Astrocyte (in vitro differentiated cells and primary cell): ENCODE measurements around the gene TMED5.

Source experiments
- CTCF ChIP-seq: IDR thresholded peaks from 2 replicates; pipeline ENCODE4 v1.5.1; 2011; ENCODE audit warnings: low read depth, mild to moderate bottlenecking, inconsistent platforms, low read length, moderate library complexity; ENCODE audit not compliant: insufficient read depth
- EZH2 ChIP-seq: IDR thresholded peaks from 2 replicates; pipeline ENCODE4 v1.6.1; 2012; ENCODE audit warnings: mild to moderate bottlenecking, low read length, inconsistent platforms; ENCODE audit not compliant: insufficient read depth

- no peak for TF ChIP-seq CTCF
- TF ChIP-seq EZH2, result no peak
Measured at GRCh38 chr1:93190432-93190831, 10.2 kb upstream of the TMED5 start.
